Suppressor macrophage treated with lipopolysaccharide for 4 hours (primary cell): ENCODE measurements around the gene RETREG3.

Experiments used
- DNase-seq: peaks from one replicate; pipeline ENCODE4 v3.0.0-alpha.2; 2020

Gene RETREG3

DNA sequence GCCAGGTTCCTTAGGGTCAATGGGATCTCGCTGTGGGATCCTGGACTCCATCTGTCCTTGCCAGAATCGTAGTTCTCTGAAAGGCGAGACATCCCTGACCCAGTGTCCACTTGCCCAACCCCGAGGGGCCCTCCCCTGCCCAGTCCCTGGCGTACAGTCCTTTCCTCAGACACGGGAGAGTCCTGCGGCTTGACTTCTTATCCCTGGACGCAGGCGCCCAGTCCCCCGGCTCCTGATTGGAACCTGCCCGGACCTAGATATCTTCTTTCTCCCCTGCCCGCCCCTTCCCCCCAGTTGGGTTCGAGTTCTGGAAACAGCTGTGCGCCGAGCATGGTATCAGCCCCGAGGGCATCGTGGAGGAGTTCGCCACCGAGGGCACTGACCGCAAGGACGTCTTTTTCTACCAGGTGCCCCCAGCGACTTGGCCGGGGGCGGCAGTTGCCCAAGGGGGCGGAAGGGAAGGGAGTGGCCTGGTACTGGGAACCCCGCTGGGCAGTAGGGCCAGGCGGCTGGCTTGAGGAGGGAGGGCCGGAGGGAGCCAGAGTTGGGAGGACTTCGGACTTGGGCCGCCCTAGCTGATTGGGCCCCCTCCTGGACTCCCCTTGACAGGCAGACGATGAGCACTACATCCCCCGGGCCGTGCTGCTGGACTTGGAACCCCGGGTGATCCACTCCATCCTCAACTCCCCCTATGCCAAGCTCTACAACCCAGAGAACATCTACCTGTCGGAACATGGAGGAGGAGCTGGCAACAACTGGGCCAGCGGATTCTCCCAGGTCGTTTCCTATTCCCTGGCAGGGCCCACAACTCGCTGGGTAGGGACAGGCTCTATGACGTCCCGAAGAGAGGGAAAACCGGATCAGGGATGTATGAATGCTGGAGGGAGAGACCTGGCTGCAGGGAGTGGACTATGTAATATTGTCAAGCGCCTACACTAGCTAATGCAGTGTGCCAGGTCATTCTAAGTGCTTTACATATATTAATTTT is 934 bp upstream of the RETREG3 start:
- peak; percentile 11 for DNase-seq

DNA sequence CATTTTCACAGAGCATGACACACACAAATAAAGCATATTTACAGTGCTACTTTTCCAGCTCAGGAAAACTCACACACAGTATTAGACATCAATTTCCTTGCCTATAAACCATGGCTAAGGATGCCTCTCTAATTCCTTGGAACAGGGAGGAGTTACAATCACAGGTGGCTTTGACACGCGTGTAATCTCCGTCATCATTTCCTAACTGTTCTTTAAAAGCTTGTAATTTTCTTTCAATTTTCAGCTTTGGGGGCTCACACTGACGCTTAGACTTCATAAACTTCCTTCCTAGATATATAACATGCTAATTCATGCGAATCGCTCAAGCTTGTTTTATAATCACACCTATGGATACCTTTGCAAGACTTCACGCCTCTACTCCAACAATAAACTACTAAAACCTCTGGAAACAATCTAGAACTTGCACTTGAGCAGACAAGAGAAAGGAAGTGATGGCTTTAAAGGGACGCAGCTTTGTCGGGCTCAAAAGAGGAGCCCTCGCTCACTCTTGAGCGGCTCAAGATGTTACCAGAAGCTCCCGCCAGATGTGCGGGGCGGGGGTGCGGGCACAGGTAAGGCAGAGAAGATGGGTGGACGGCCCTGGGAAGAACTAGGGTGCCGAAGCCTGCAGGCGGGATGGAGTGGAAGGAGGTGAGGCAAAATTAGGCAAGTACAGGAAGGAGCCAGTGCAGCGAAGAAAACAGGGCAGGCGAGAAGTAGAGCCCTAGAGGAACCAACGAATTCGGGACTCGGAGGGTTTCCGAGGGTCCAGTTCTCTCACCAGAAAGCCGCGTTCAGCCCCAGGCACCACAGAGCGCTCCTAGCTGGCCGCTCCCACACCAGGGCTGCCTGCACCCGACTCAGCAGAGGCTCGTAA is 631 bp downstream of the RETREG3 start:
- peak; percentile 15 for DNase-seq

DNA sequence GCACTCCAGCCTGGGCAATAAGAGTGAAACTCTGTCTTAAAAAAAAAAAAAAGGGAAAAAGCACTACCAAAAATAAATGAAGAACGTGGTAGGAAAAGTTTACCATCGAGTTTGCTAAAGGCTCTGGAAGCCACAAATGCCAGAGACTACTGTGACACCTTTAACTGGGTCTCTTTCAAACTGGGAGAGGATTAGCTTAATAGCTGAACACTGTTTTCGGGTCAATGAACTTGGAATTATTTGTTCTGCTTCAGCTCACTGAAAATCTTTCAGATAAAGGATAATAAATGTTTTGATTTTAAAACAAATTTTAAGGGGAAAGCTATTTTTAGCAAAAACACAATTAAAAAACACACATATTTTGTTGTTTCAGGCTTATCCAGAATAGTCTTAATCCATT is 1.4 kb downstream of the RETREG3 start:
- no peak for DNase-seq

DNA sequence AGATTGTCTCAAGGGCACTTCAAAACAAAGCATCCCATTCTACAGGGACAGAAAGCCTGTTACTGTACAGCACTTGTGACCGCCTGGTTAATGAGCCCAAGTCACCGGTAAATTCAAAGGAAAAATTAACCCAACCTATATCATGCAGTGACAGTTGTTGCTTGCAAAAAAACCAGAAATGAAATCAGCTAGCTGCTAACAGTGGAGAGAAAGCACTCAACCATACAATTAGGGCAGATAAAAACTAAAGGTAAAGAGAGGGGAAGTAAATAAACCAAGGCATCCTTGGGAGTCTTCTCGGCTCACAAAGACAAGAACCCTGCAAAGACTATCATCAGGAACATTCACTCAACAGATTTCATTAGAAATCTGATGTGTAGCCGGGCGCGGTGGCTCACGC is 5.9 kb downstream of the RETREG3 start:
- DNase-seq = no peak

DNA sequence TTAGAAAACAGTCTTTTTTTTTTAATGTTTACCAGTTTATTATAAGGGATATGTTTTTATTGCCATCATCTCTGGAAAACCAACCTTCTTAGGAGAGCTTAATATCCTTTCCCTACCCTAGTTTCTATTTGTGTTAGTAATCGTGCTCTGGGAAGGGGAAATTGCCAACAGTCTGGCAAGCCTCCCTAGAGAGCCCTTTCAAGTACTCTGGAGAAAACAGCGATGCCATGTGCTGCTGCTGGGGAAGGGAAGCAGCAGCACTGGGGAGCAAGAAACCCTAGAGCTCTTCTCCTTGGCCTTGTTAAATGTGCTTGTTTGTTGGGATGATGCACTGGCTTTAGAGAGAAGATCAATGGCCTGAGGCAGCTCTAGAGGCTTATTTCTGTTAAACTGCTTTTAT is 10.3 kb downstream of the RETREG3 start:
- DNase-seq = no peak

DNA sequence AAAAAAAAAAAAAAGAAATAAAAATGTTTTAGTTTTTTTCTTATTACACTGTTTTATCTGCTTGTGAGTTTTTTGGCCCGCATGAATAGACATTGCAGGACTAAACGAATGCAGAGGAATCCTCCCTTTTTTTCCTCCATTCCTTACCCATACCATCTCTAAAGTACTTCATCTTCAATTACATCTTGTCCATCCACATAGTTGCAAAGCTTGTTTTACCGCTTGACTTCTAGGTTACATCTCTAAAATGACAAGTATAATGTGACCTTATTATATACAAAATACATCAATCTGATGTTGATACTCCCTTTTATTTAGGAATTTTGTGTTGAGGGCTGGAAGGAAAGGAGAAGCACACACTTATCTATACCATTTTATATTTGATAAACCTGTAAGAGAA is 12.8 kb downstream of the RETREG3 start:
- DNase-seq = no peak

DNA sequence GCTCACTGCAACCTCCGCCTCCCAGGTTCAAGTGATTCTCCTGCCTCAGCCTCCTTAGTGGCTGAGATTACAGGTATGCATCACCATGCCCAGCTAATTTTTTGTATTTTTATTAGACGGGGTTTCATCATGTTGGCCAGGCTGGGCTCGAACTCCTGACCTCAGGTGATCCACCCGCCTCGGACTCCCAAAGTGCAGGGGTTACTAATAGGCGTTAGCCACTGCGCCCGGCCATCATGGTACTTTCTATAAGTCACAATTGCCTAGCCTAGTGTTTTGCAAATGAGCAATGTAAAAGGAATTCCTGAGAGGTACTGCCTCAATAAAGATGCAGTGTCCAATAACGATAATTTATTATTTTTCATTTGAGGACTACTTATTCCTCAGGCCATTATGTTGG is 17.8 kb downstream of the RETREG3 start:
- no peak for DNase-seq

DNA sequence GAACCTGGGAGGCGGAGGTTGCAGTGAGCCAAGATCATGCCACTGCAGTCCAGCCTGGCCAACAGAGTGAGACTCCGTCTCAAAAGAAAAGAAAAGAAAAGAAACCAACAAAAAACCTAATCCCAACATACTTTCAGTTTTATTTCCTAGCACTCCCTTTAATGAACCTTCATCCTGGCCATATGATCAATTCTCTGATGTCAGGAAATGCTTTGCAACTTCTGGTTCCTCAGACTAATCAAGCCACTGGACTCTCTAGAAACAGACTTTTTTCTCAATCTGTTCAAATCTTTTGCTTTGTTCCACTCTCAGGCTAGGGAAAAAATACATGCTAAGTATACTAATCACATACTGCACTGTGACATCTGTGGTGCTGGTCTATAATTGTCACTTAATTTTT is 18.3 kb downstream of the RETREG3 start:
- peak; percentile 34 for DNase-seq

DNA sequence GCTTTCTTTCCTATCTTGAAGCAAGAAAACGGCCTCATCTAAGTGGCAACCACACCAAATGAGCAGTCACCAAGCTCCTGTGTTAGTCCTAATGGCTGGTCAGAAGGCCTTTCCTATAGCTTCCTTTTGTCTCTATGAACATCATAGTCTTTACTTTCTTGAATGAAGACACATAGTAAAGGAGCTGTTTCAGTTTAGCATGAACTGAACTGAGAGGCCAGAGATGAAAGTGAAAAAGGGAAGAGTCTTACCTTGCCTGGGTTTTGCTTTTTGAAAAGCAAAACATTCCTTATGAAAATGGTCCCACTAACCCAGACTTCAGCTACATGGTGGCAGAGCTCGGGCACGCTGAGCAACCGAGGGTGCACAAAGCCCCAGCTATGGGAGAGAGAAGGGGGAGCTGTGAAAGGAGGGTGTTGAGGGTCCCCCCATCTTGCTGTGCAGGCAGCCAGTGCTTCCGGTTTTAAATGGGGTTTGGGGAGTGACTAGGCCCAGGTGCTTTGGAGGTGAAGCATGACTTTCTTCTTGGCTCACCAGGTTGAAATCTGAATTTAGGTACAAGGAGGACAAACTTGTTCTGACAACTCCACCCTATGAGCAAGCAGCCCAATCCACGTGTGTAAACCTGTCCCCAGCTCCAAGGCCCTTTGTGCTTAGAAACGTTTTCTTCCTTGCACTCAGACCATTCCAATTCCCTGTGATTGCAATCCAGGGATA is 22.5 kb downstream of the RETREG3 start:
- no peak for DNase-seq

DNA sequence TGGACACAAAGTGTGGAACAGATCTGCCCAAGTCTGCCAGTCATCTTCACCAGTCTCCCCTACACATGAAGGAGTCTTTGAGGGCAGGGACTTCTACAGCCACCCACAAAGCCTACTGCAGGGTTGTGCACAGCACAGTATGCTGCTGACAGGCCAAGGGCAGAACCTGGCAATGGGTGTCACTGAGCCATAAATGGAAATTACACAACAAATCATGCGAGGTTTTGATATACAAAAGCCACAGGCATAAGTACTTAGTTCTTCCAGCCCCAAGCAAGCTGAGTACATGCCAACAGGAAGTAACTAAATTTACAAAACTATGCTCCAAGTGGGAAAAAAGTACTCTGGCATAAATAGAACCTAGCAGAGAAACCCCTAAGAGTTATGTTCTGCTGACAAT is 23.8 kb downstream of the RETREG3 start:
- peak; percentile 69 for DNase-seq

DNA sequence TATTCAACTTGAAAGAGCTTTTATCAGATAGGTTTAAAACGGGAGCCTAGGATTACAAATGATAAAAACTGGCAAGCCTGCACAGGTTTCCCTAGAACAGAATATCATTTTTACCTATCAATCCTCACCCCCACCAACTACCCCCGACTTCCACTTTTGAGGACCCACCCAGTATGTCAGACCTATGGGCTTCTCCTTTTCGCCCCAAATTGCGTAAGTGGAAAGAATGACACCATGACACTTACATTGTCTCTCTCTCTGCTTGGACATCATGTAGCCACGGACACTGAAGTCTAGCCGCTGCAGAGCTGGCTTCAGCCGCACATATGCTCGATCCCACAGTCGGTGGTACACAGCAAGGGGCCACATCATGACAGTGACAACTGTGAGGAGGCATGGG is 24.3 kb downstream of the RETREG3 start:
- peak; percentile 75 for DNase-seq

DNA sequence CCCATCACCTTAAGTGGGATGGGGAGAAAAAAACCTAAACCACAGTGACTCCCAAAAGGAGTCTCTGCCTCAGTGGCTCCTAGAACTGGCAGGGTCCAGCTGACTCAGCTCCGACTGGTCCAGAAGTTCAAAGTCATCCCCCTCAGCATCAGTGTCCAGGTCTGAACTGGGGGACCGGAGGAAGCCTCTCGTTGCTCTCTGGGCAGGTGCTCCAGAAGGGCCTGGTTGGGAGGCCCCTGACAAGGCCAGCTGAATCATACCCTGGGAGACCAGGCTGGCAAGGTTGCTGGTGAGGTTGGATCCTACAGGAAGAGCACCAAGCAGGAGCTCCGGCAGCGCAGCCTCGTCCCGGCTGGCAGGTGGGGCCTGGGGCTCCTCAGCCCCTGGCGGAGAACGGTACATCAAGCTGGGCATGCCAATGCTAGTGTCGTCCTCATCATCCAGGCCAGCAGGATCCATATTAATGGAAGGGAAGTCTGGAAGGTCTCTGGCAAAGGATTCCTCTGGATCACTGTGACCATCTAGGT is 27.4 kb downstream of the RETREG3 start:
- DNase-seq = no peak

DNA sequence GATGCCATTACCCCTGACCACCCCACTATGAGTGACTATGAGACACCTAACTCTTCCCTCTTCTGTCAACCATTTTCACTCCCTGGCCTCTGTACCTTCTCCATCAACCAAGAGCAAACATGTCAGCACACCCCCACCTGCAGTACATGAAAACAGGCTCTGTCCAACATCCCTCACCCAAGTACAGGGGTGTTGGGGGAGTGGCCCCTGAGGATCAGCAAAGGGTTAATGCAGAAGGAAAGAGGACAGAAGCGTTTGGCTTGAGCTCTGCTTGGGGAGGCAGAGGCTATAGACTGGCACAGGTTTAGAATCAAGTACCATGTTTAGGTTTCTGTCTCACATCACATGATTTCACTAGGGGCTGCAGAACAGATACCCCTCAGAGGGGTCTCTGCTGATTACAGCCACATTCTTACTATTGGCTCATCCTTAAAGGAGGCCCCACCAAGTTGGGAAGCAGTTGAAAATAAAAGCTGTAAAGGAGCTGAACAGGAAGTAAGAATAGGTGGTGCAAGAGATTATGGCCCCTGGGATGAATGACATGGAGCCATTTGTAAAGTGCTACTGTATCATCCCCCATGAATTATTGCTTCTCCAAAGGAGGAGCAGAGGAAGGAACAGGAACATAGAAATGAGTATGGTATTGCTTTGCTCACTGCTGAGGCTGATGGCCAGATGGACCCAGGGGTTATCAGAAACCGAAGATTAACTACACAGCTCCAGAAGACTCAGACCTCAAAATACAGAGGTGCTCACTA is 29.2 kb downstream of the RETREG3 start:
- DNase-seq = no peak

DNA sequence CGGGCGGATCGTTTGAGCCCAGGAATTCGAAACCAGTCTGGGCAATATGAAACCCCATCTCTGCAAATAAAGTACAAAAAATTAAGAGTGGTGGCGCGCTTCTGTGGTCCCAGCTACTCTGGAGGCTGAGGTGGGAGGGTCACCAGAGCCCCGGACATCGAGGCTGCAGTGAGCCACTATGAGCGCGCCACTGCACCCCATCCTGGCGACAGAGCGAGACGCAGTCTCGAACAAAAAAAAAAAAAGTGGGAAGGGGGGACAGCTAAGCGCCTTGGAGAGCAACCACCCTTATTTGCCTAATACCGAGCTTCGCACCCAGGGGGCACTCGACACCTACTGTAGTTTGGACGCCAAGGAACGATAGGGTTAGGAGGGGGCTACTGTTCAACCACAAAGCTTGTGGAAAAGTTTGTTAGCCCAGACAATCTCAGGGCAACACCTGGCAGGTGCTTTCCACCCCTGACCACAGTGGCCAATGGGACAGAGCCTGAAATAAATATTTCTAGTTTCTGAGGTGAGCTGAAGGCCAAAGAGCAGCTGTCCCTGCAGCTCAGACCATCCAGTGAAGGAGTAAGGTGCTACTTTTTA is 30.8 kb downstream of the RETREG3 start:
- peak; percentile 77 for DNase-seq

DNA sequence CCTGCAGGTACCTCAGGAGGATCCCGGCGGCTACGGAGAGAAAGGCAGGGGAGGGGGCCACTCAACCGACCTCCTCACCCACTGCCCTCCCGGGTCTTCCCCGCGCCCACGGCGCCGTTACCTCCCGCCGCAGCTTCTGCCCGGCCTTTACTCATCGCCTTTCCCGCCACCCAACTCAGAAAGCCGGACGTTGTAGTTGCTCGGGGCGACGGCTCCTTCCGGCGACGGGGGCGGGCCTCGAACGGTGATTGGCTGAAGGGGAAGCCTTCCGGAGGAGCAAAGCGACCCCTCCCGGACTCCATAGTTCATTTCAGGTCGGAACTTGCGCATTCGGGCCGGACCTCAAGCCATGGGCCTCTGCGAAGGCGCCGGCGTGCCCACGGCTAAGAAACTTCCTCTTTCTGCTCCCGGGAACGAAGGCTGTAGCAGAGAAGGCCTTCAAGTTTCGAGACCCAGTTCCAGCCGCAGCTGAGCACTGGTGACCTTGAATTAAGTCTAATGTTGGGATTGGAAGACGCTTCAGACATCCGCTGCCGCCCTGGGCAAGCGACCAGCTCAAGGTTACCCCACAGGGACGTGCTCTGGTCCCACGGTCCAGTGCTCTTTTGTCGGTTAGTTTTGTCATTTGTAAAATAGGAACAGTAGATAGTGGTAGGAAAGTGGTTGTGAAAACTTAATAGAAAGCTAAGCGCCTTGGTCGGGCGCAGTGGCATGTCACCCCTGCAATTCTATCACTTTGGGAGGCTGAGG is 31.5 kb downstream of the RETREG3 start, which contains the start of gene PSMC3IP:
Gene PSMC3IP, minus strand, starts transcription at position 198 of the 750 bp plus-strand sequence. Its CDS starts 43 bp downstream, at position 155.
- peak; percentile 99 for DNase-seq

DNA sequence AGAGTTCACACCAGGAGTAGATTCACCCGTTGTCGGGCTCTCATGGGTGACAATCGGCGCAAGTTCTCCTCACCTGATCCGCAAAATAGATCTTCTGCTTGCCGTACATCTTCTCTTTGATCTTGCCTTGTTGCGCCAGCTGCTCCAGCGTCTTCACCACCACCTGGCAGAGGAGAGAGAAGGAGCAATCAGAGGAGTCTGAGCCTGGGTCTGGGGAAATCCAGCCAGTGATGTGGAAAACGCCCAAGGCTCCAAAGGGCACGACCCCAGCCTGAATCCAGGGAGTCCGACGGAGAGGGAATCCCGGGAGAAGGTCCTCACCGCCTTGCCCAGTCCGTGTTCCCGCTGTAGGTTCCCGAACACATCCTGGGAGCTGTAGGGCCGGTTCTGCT is 32.0 kb downstream of the RETREG3 start:
- DNase-seq = no peak

DNA sequence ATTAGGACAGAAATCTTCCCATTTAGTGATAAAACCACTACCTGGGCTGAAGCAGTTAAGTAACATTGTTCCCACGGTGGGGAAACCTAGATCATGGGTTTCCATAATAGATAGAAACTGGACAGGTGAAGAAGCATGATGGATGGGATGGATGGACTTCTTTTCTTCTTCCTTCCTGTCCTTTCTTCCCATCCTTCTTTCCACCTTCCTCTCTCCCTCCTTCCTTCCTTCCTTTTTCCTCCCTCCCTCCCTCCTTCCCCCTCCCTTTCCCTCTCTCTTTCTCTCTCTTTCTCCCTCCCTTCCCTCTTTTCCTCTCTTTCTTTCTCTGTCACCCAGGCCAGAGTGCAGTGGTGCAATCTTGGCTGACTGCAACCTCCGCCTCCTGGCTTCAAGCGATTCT is 34.7 kb downstream of the RETREG3 start:
- no peak for DNase-seq

DNA sequence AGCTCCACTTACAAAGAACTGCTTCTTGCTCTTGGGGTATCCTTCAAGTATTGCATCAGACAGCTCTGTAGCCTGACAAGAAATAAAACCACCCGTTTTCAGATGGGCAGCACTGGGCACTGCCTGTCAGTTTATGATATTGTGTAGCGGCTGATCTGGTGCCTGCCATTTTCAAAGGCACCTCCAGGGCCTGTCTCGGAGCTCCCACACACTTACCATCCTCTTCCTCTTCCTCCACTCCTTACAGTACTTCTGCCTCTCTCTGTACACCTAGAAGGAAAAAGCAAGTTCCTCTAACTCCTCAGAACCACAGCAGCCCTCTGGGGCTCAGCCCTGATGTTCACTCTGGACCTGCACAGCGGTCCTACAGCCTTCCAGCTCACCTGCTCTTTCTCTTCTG is 36.1 kb downstream of the RETREG3 start:
- no peak for DNase-seq

DNA sequence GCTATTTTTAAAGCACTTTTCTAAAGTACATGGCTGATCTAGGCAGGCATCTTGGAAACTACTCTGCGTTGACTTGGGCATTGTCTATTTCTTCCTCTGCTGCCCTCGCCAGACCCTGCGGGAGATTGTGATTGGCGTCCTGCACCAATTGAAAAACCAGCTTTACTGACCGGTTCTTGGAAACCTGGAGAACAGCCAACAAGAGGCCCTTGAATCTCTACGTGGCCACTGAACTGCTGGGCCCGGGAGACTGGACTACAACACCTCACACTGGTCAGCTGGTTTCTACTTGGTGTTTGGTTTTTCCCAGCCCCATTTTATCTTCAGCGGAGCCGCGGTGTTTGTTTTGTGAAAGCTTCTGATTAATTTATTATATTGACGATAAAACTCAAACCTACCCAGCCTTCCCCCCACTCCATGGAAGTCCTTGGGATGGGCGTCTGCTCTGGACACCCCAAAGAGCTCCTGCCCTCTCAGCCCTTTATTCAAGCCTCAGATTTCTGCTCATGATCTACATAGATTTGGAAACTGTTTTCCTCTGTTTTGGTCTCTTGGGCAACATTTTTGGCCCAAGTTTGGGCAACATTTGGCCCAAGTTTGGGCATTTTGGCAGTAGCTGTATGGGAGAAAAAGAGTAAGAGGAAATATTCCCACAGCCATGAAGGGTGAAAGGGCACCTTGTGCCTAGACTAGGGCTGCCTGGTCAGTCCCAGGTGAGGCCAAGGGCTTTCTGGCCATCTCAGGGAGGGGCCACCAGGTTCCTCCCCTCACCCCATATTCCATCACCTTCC is 37.5 kb downstream of the RETREG3 start:
- DNase-seq = no peak
